CD14-positive monocyte (primary cell): ENCODE measurements around the gene PPP1R1C. TPM values are rescaled to one million over a fixed set of nuclear protein-coding genes. Genes with fewer than 3 reads are reported as not detected.

Experiments used
- DNase-seq, 3 donors: peaks; one replicate each; pipeline ENCODE4 v3.0.0-alpha.2; 2011 to 2022
- H2AFZ ChIP-seq: 2 replicates; pipeline ENCODE4 v1.6.0; 2012; ENCODE audit warnings: mild to moderate bottlenecking, low read depth, low read length, inconsistent platforms; ENCODE audit not compliant: insufficient read depth, poor library complexity, severe bottlenecking
- H3K27ac ChIP-seq, 2 donors: 1 replicate in 1 of 2; 2 replicates in 1 of 2; pipeline ENCODE4 v1.5.1; 2012 to 2013; ENCODE audit warnings: low read length in 2 of 2, control low read depth in 1 of 2, inconsistent platforms in 1 of 2, low read depth in 1 of 2, mild to moderate bottlenecking in 1 of 2
- H3K27me3 ChIP-seq, 2 donors: one replicate each; pipeline versions ENCODE4 v1.6.0 to v1.6.1; 2011 to 2013; ENCODE audit warnings: low read length in 2 of 2; ENCODE audit not compliant: control insufficient read depth in 2 of 2, insufficient read depth in 2 of 2
- H3K36me3 ChIP-seq, 2 donors: replicated peaks in 1 of 2; 1 replicate in 1 of 2; 2 replicates in 1 of 2; pipeline versions ENCODE4 v1.5.1 to v1.6.1; 2012 to 2013; ENCODE audit warnings: low read length in 2 of 2, control low read depth in 1 of 2, inconsistent platforms in 1 of 2, mild to moderate bottlenecking in 1 of 2; ENCODE audit not compliant: insufficient read depth in 2 of 2, control insufficient read depth in 1 of 2
- H3K4me1 ChIP-seq, 2 donors: 1 replicate in 1 of 2; 2 replicates in 1 of 2; pipeline versions ENCODE4 v1.5.1 to v1.6.1; 2012 to 2013; ENCODE audit warnings: low read length in 2 of 2, control low read depth in 1 of 2, inconsistent platforms in 1 of 2, mild to moderate bottlenecking in 1 of 2, moderate library complexity in 1 of 2; ENCODE audit not compliant: insufficient read depth in 2 of 2, control insufficient read depth in 1 of 2
- H3K4me2 ChIP-seq: replicated peaks from 2 replicates; pipeline ENCODE3; 2012; ENCODE audit warnings: low read length, moderate library complexity, mild to moderate bottlenecking; ENCODE audit not compliant: poor library complexity, severe bottlenecking; ENCODE audit errors: extremely low read depth
- H3K4me3 ChIP-seq, 3 experiments: fragments of 200-600 bp in 1 of 3; sonication (generic) in 1 of 3; replicated peaks in 1 of 3; 1 replicate in 2 of 3; 2 replicates in 1 of 3; pipeline ENCODE4 v1.5.1; 2011 to 2013; ENCODE audit warnings: low read length in 3 of 3, mild to moderate bottlenecking in 3 of 3, control low read depth in 2 of 3, low read depth in 2 of 3, inconsistent platforms in 1 of 3, moderate library complexity in 1 of 3
- H3K79me2 ChIP-seq: 2 replicates; pipeline ENCODE4 v1.6.0; 2012; ENCODE audit warnings: mild to moderate bottlenecking, control low read depth, inconsistent platforms, low read length, moderate library complexity; ENCODE audit not compliant: insufficient read depth
- H3K9ac ChIP-seq: 2 replicates; pipeline ENCODE4 v1.6.0; 2017; ENCODE audit warnings: low read length, mild to moderate bottlenecking; ENCODE audit not compliant: insufficient read depth, poor library complexity, severe bottlenecking
- H3K9me3 ChIP-seq, 2 donors: replicated peaks in 1 of 2; 1 replicate in 1 of 2; 2 replicates in 1 of 2; pipeline versions ENCODE4 v1.5.1 to v1.6.1; 2012 to 2013; ENCODE audit warnings: low read length in 2 of 2, control low read depth in 1 of 2; ENCODE audit not compliant: control insufficient read depth in 1 of 2, insufficient read depth in 1 of 2
- H4K20me1 ChIP-seq: 2 replicates; pipeline ENCODE4 v1.6.0; 2012; ENCODE audit warnings: mild to moderate bottlenecking, low read length, control low read depth, moderate library complexity; ENCODE audit not compliant: insufficient read depth
- H3K27ac Mint-ChIP-seq, 7 donors: one replicate each; pipeline ENCODE4 v1.8.0; 2020; ENCODE audit warnings: mild to moderate bottlenecking in 7 of 7, mixed read lengths in 7 of 7, moderate library complexity in 6 of 7, inconsistent platforms in 2 of 7
- H3K27me3 Mint-ChIP-seq, 3 donors: one replicate each; pipeline ENCODE4 v1.8.0; 2021 to 2022; ENCODE audit warnings: low read depth in 3 of 3, mild to moderate bottlenecking in 3 of 3, mixed read lengths in 3 of 3, moderate library complexity in 3 of 3, inconsistent platforms in 1 of 3
- H3K36me3 Mint-ChIP-seq, 2 donors: one replicate each; pipeline ENCODE4 v1.8.0; 2020; ENCODE audit warnings: mixed read lengths in 2 of 2, inconsistent platforms in 1 of 2, mild to moderate bottlenecking in 1 of 2
- H3K4me1 Mint-ChIP-seq: one replicate; pipeline ENCODE4 v1.8.0; 2020; ENCODE audit warnings: mild to moderate bottlenecking, mixed read lengths
- H3K4me3 Mint-ChIP-seq, 2 donors: one replicate each; pipeline ENCODE4 v1.8.0; 2020; ENCODE audit warnings: mild to moderate bottlenecking in 2 of 2, mixed read lengths in 2 of 2, moderate library complexity in 1 of 2
- H3K9me3 Mint-ChIP-seq, 7 donors: one replicate each; pipeline ENCODE4 v1.8.0; 2020 to 2022; ENCODE audit warnings: mixed read lengths in 7 of 7, mild to moderate bottlenecking in 6 of 7, moderate library complexity in 6 of 7, inconsistent platforms in 2 of 7
- WGBS: methylation state at CpG from one replicate; pipeline ENCODE4 v1.1.5; 2013; ENCODE audit warnings: missing lambda C conversion rate; ENCODE audit not compliant: insufficient coverage; 5-methylcytosine and 5-hydroxymethylcytosine counted together
- intact Hi-C, 2 donors: fragments of 100-400 bp; cut with micrococcal nuclease; formaldehyde crosslinking; loops; one replicate each; pipeline versions ENCODE4 v1.15.0 to v1.15.1; 2023
- polyA plus RNA-seq, 3 donors: library from polyadenylated mRNA; depleted of rRNA in 1 of 3; unstranded in 2 of 3; stranded (reverse) in 1 of 3; fragments of 300-500 nt in 2 of 3; fragments of >200 nt in 1 of 3; fragmentation: Illumina TruSeq in 2 of 3; gene quantifications; 1 replicate in 2 of 3; 2 replicates in 1 of 3; pipeline ENCODE4 v1.2.3, GENCODE V29; 2012 to 2021
- TF ChIP-seq, protein P1 (sequence below): fragments of 200-600 bp; IDR thresholded peaks from one replicate; pipeline ENCODE4 v1.8.0; 2022; ENCODE audit warnings: antibody characterized with exemption, mild to moderate bottlenecking

PPP1R1C gene
- polyA plus RNA-seq, 3 donors = not detected

DNA sequence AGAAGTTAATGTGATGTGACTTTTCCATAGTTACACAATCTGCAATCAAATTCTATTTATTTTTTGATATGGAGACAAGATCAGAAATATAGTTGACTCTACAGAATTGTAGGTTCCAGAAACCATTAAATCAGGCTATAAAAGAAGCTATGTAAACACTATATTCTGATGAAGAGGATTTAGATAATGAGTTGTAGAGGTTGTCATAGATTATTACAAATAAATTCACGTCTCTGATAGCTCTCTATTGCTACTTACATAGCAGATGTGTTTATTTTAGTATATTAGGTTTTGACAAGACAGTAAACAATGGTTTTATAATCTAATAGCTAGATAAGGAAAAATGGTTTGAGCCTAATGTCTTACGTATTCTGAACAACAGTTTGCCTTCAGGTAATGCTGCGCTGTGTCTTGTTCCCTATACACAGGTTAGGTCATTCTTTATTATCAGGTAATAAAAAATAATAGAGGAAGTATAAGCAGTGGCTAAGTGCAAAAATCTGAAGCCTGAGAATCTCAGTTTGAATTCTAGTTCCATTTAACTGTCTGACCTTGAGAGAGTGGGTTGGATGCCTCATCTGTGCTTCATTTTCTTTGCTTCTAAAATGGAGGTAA, 93.4 kb downstream of the PPP1R1C start:
- no peaks in the 10 kb centered on the region for H3K79me2 ChIP-seq
- peaks cover 5% of the 10 kb centered on the region for H3K4me1 Mint-ChIP-seq
- H2AFZ ChIP-seq = no peak overlapping the region
- no peaks in the 10 kb centered on the region for H3K36me3 ChIP-seq
- H3K27me3 ChIP-seq = no peaks in the 10 kb centered on the region
- no peak overlapping the region for H3K27ac Mint-ChIP-seq
- no peak overlapping the region for H3K9ac ChIP-seq
- intact Hi-C loops = loop anchor here (5.0 to 10.0 kb wide), 2 partner anchors 334 to 337 kb away; no protein-coding TSS in a partner anchor
- no peaks in the 10 kb centered on the region for H3K27me3 Mint-ChIP-seq
- H3K4me3 ChIP-seq = no peak overlapping the region
- no peaks in the 10 kb centered on the region for H3K36me3 Mint-ChIP-seq
- WGBS = no CpG with 5 or more reads among the region's 3 CpGs
- no peaks in the 10 kb centered on the region for H3K9me3 ChIP-seq
- no peak for DNase-seq
- H3K4me3 Mint-ChIP-seq = no peak overlapping the region
- no peaks in the 10 kb centered on the region for H4K20me1 ChIP-seq
- H3K4me1 ChIP-seq = peaks cover 0 to 13% of the 10 kb centered on the region in 2 donors
- no peak overlapping the region for H3K27ac ChIP-seq
- H3K4me2 ChIP-seq = no peak overlapping the region
- TF ChIP-seq, protein P1, sequence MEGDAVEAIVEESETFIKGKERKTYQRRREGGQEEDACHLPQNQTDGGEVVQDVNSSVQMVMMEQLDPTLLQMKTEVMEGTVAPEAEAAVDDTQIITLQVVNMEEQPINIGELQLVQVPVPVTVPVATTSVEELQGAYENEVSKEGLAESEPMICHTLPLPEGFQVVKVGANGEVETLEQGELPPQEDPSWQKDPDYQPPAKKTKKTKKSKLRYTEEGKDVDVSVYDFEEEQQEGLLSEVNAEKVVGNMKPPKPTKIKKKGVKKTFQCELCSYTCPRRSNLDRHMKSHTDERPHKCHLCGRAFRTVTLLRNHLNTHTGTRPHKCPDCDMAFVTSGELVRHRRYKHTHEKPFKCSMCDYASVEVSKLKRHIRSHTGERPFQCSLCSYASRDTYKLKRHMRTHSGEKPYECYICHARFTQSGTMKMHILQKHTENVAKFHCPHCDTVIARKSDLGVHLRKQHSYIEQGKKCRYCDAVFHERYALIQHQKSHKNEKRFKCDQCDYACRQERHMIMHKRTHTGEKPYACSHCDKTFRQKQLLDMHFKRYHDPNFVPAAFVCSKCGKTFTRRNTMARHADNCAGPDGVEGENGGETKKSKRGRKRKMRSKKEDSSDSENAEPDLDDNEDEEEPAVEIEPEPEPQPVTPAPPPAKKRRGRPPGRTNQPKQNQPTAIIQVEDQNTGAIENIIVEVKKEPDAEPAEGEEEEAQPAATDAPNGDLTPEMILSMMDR = no peak
- H3K9me3 Mint-ChIP-seq = no peaks in the 10 kb centered on the region

DNA sequence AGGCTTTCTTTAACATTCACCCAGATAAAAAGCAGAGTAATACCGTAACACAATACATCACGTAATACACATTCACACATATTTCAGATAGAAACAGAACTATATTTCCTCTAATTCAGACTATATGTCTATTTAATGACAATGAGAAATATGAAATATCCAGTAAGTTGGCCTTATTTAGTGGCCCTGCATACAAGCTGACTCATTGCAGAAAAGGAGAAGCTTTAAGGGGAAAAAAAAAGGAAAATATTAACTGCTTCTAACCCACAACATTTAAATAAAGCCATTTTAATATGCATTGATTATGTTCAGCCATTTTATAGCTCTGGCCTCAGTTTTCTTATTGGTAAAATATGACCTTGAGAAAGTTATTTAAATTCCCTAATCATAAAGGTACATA, 94.8 kb downstream of the PPP1R1C start:
- Histone ChIP-seq H3K9ac (no peak overlapping the region), H3K9me3 (no peaks in the 10 kb centered on the region), H3K27ac (no peak overlapping the region), H2AFZ (no peak overlapping the region), H3K27me3 (no peaks in the 10 kb centered on the region), H3K4me2 (no peak overlapping the region), H3K79me2 (no peaks in the 10 kb centered on the region), H3K4me1 (peaks cover 0 to 13% of the 10 kb centered on the region in 2 donors), H3K36me3 (no peaks in the 10 kb centered on the region), H4K20me1 (no peaks in the 10 kb centered on the region), H3K4me3 (no peak overlapping the region)
- Mint-ChIP-seq H3K4me3 (peak overlapping the region in 1 of 2 donors; percentile 4), H3K36me3 (no peaks in the 10 kb centered on the region), H3K27me3 (no peaks in the 10 kb centered on the region), H3K27ac (peak overlapping the region in 3 of 7 donors; percentile 2 to 73 (median 3)), H3K4me1 (peaks cover 5% of the 10 kb centered on the region), H3K9me3 (no peaks in the 10 kb centered on the region)
- no CpG with 5 or more reads among the region's 2 CpGs for WGBS
- DNase-seq = peak in 1 of 3 donors; percentile 5
- intact Hi-C loops = no loop called here
- TF ChIP-seq, protein P1 = no peak
